Adrenal gland (tissue), 12 donors: ENCODE measurements around the gene COIL. TPM values are rescaled to one million over a fixed set of nuclear protein-coding genes. Genes with fewer than 3 reads are reported as not detected.

Source experiments
- DNase-seq, 7 donors: peaks; one replicate each; pipeline ENCODE4 v3.0.0-alpha.2; 2019 to 2020
- H3K27ac ChIP-seq, 5 donors: fragments of 200-600 bp; sonication (generic) in 4 of 5; 1 replicate in 3 of 5; 2 replicates in 2 of 5; pipeline versions ENCODE4 v1.5.1 to v1.8.0; 2016 to 2020; ENCODE audit warnings: mild to moderate bottlenecking in 1 of 5
- H3K27me3 ChIP-seq: fragments of 200-600 bp; 2 replicates; pipeline ENCODE4 v1.8.0; 2021
- H3K36me3 ChIP-seq, 2 donors: fragments of 200-600 bp; replicated peaks in 1 of 2; 1 replicate in 1 of 2; 2 replicates in 1 of 2; pipeline versions ENCODE4 v1.5.1 to v1.8.0; 2018 to 2022
- H3K4me1 ChIP-seq, 2 donors: fragments of 200-600 bp; replicated peaks in 1 of 2; 1 replicate in 1 of 2; 2 replicates in 1 of 2; pipeline versions ENCODE4 v1.5.1 to v1.8.0; 2018 to 2021
- H3K4me3 ChIP-seq, 4 donors: fragments of 200-600 bp; sonication (generic) in 3 of 4; one replicate each; pipeline ENCODE4 v1.5.1; 2016 to 2018
- H3K9me3 ChIP-seq, 3 donors: fragments of 200-600 bp; sonication (generic) in 1 of 3; replicated peaks in 1 of 3; 1 replicate in 2 of 3; 2 replicates in 1 of 3; pipeline versions ENCODE4 v1.5.1 to v1.8.0; 2016 to 2021
- POLR2A ChIP-seq, 2 donors: fragments of 450-650 bp; IDR thresholded peaks; one replicate each; pipeline ENCODE4 v1.6.1; 2017; ENCODE audit warnings: antibody characterized with exemption in 2 of 2, mild to moderate bottlenecking in 2 of 2, moderate library complexity in 1 of 2
- WGBS, 4 donors: extraction: QIAGEN DNeasy Blood & Tissue Kit in 2 of 4; methylation state at CpG; one replicate each; pipeline versions ENCODE4 v1.1.5 to v1.1.7; 2013 to 2017; 5-methylcytosine and 5-hydroxymethylcytosine counted together
- intact Hi-C, 2 donors: fragments of 100-400 bp; cut with DNase I; formaldehyde crosslinking; loops; one replicate each; pipeline versions ENCODE4 v1.14.1 to v1.15.0; 2022 to 2023
- polyA plus RNA-seq, 3 donors: library from polyadenylated mRNA; stranded (reverse); fragments of 200-250 nt in 2 of 3; fragments of 350-450 nt in 1 of 3; fragmentation: Illumina TruSeq in 1 of 3; extraction: RNeasy Lipid Tissue Mini Kit (QIAGEN cat#74804) in 1 of 3; gene quantifications; one replicate each; pipeline ENCODE4 v1.2.3, GENCODE V29; 2013 to 2014
- total RNA-seq, 9 donors: library from RNA; depleted of rRNA in 4 of 9; stranded (reverse); fragments of >200 nt in 4 of 9; fragments of 120-200 nt in 1 of 9; fragmentation: NEBNext Ultra II Directional in 1 of 9; extraction: Animal tissue kit (Norgen Biotek cat#: 25700) in 1 of 9; gene quantifications; one replicate each; pipeline versions ENCODE4 v1.1.0 to v1.2.4, GENCODE V29; 2013 to 2023
- TF ChIP-seq, protein P1 (sequence below), 6 experiments: fragments of 450-650 bp in 4 of 6; fragments of 200-600 bp in 2 of 6; sonication (generic) in 1 of 6; IDR thresholded peaks; 1 replicate in 5 of 6; 2 replicates in 1 of 6; pipeline versions ENCODE4 v1.5.1 to v1.8.0; 2016 to 2021; ENCODE audit warnings: antibody characterized with exemption in 6 of 6, mild to moderate bottlenecking in 2 of 6, moderate library complexity in 1 of 6
- donor health status: healthy with polysubstance abuse.
- donor health status: Bipolar disorder and iron deficiency.
- donor health status: DM: yes; HTN: yes; CAD: no.
- donor health status: DM: no; HTN: no; CAD: no.
- donor health status: DM: no; HTN: no; CAD: no.
- donor health status: DM: yes; HTN: yes; CAD: no.

Gene COIL
- total and polyA plus RNA-seq, 12 donors: 4.3 to 16.7 (median 9.0) TPM

- Histone ChIP-seq H3K4me3 (no peak overlapping the region), H3K4me1 (peaks cover 16 to 17% of the 10 kb centered on the region in 2 donors), H3K27me3 (no peaks in the 10 kb centered on the region), H3K9me3 (no peaks in the 10 kb centered on the region), H3K36me3 (no peaks in the 10 kb centered on the region), H3K27ac (no peak overlapping the region)
- no peak for DNase-seq
- TF ChIP-seq, protein P1, sequence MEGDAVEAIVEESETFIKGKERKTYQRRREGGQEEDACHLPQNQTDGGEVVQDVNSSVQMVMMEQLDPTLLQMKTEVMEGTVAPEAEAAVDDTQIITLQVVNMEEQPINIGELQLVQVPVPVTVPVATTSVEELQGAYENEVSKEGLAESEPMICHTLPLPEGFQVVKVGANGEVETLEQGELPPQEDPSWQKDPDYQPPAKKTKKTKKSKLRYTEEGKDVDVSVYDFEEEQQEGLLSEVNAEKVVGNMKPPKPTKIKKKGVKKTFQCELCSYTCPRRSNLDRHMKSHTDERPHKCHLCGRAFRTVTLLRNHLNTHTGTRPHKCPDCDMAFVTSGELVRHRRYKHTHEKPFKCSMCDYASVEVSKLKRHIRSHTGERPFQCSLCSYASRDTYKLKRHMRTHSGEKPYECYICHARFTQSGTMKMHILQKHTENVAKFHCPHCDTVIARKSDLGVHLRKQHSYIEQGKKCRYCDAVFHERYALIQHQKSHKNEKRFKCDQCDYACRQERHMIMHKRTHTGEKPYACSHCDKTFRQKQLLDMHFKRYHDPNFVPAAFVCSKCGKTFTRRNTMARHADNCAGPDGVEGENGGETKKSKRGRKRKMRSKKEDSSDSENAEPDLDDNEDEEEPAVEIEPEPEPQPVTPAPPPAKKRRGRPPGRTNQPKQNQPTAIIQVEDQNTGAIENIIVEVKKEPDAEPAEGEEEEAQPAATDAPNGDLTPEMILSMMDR (IDR thresholded peaks at IDR 0.05): no peak
- no peak for TF ChIP-seq POLR2A (IDR thresholded peaks at IDR 0.05)
- intact Hi-C loops: no loop called here
- 78 to 87% (median 81%) methylated on average over 3 of the region's 3 CpGs for WGBS, 4 donors
These were observed 41.9 kb downstream of the COIL start for GRCh38 chr17:56918916-56919315.

DNA sequence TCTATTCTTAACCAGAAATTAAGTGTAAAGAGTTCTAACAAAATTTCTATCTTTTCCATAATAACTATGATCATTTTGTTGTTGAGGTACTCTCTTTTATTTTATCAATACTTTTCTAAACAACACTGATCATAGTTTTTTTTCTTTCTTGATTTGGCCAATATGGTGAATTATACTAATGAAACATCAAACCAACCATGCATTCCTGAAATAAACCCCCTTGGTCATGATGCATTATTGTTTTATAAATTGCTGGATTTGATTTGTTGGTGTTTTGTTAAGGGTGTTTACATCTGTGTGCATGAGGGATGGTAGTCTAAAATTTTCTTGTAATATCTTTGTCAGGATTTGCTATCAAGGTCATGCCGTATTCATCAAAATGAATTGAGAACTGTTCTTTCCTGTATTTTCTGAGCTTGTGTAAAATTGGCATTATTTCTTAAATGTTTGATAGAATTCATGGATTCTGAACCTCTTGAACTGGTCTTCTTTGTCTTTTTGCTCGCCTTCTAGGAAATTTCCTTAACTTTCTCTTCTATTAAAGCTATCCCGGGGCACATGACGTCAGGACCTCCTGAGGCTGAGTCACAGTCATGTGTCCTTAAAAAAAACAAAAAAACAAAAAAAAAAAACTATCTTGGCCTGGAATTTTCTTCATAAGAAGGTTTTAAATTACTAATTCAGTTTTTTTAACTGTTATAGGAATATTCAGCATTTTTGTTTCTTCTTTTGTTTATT lies 43.1 kb downstream of the COIL start:
- H3K27me3 ChIP-seq: no peaks in the 10 kb centered on the region
- WGBS, 4 donors: 51 to 63% (median 54%) methylated on average over 4 of the region's 4 CpGs
- peak in 5 of 7 donors; percentile 56 to 73 (median 68) for DNase-seq
- intact Hi-C loops: no loop called here
- no peaks in the 10 kb centered on the region for H3K9me3 ChIP-seq
- H3K4me1 ChIP-seq: peaks cover 21% of the 10 kb centered on the region in 2 donors
- H3K36me3 ChIP-seq: no peaks in the 10 kb centered on the region
- H3K4me3 ChIP-seq: no peak overlapping the region
- TF ChIP-seq, protein P1 (IDR thresholded peaks at IDR 0.05): no peak
- no peak for TF ChIP-seq POLR2A (IDR thresholded peaks at IDR 0.05)
- peak overlapping the region in 2 of 5 donors; percentile 29 to 40 for H3K27ac ChIP-seq

GRCh38 chr17:56914581-56915273 lies 46.1 kb downstream of the COIL start:
- intact Hi-C loops: no loop called here
- H3K4me1 ChIP-seq: peaks cover 38 to 50% of the 10 kb centered on the region in 2 donors
- 9 to 15% (median 14%) methylated on average over 14 of the region's 14 CpGs for WGBS, 4 donors

More at GRCh38 chr17:56914581-56915273, 46.1 kb downstream of the COIL start:
- no peaks in the 10 kb centered on the region for H3K9me3 ChIP-seq
- H3K4me3 ChIP-seq: peak overlapping the region in 3 of 4 donors; percentile 41 to 74 (median 65)
- no peaks in the 10 kb centered on the region for H3K36me3 ChIP-seq
- no peaks in the 10 kb centered on the region for H3K27me3 ChIP-seq
- peak overlapping the region; percentile 86 to 95 (median 90) for H3K27ac ChIP-seq
- no peak for DNase-seq
- no peak for TF ChIP-seq POLR2A (IDR thresholded peaks at IDR 0.05)
- TF ChIP-seq, protein P1 (IDR thresholded peaks at IDR 0.05): no peak
